Measurements from ENCODE around the gene ITPK1.

The ITPK1 gene

GRCh38 chr14:93054006-93054405 lies 61.7 kb downstream of the ITPK1 start:
- TF ChIP-seq CTCF (conservative IDR thresholded peaks at IDR 0.05; ENCODE audit: low read length) = no peak
- no peak overlapping the region for H3K4me3 ChIP-seq (ENCODE audit: low read length)
- DNase-seq (ENCODE audit: low read depth) = no peak

GRCh38 chr14:93051600-93052546 lies 63.9 kb downstream of the ITPK1 start:
- no peak for TF ChIP-seq CTCF (conservative IDR thresholded peaks at IDR 0.05; ENCODE audit: low read length)
- no peak for DNase-seq (ENCODE audit: low read depth)

GRCh38 chr14:93050761-93051160 lies 65.0 kb downstream of the ITPK1 start:
- TF ChIP-seq CTCF (conservative IDR thresholded peaks at IDR 0.05; ENCODE audit: low read length) = no peak
- no peak overlapping the region for H3K4me3 ChIP-seq (ENCODE audit: low read length)
- DNase-seq (ENCODE audit: low read depth) = no peak

More at GRCh38 chr14:93051600-93052546, 63.9 kb downstream of the ITPK1 start:
- H3K4me3 ChIP-seq (ENCODE audit: low read length) = no peak overlapping the region

GRCh38 chr14:93049867-93050331 lies 65.8 kb downstream of the ITPK1 start:
- DNase-seq (ENCODE audit: low read depth) = no peak
- TF ChIP-seq CTCF (conservative IDR thresholded peaks at IDR 0.05; ENCODE audit: low read length) = no peak

GRCh38 chr14:93049315-93049714 lies 66.4 kb downstream of the ITPK1 start:
- no peak for DNase-seq (ENCODE audit: low read depth)
- H3K4me3 ChIP-seq (ENCODE audit: low read length) = no peak overlapping the region
- TF ChIP-seq CTCF (conservative IDR thresholded peaks at IDR 0.05; ENCODE audit: low read length) = no peak

More at GRCh38 chr14:93049867-93050331, 65.8 kb downstream of the ITPK1 start:
- no peak overlapping the region for H3K4me3 ChIP-seq (ENCODE audit: low read length)

GRCh38 chr14:93048843-93049242 lies 66.9 kb downstream of the ITPK1 start:
- TF ChIP-seq CTCF (conservative IDR thresholded peaks at IDR 0.05; ENCODE audit: low read length) = no peak
- no peak for DNase-seq (ENCODE audit: low read depth)
- no peak overlapping the region for H3K4me3 ChIP-seq (ENCODE audit: low read length)

- DNase-seq (ENCODE audit: low read depth) = peak; percentile 75
- no peak for TF ChIP-seq CTCF (conservative IDR thresholded peaks at IDR 0.05; ENCODE audit: low read length)
- no peak overlapping the region for H3K4me3 ChIP-seq (ENCODE audit: low read length)
Observed at GRCh38 chr14:93047661-93048060, 68.1 kb downstream of the ITPK1 start.

All from AG10803 (cell line).